ENCODE data around the gene TXNDC9. TPM values are rescaled to one million over a fixed set of nuclear protein-coding genes. Genes with fewer than 3 reads are reported as not detected.
"Not testable (repeated sequence)": the region's sequence is repeated elsewhere in the genome, so short reads cannot be mapped to it uniquely, and the experiment has no call there.

The TXNDC9 gene
- total RNA-seq, 1 experiment from 2014 or later, result 92.3 TPM

GRCh38 chr2:99340669-99341236 lies 4.6 kb upstream of the TXNDC9 start:
- H3K9me3 ChIP-seq, result no peaks in the 10 kb centered on the region
- no peak overlapping the region for H3K4me3 ChIP-seq
- DNase-seq, result no peak
- no peaks in the 10 kb centered on the region for H3K27me3 ChIP-seq
- peaks cover 5% of the 10 kb centered on the region for H3K36me3 ChIP-seq

- no peaks in the 10 kb centered on the region for H3K9me3 ChIP-seq
- DNase-seq, result no peak
- no peaks in the 10 kb centered on the region for H3K27me3 ChIP-seq
- peak overlapping the region; percentile 92 for H3K4me3 ChIP-seq
- peaks cover 13% of the 10 kb centered on the region for H3K36me3 ChIP-seq
Measured at GRCh38 chr2:99338029-99338585, 2.0 kb upstream of the TXNDC9 start.

- DNase-seq, result peak; percentile 95
- Histone ChIP-seq H3K36me3 (peaks cover 19% of the 10 kb centered on the region), H3K4me3 (peak within 1 kb of the TSS; percentile 92), H3K9me3 (no peaks in the 10 kb centered on the region), H3K27me3 (no peaks in the 10 kb centered on the region)
Measured at GRCh38 chr2:99337113-99338028, 1.2 kb upstream of the TXNDC9 start, which contains the start of gene EIF5B. Gene EIF5B (plus strand): TSS chr2:99337389. CDS start chr2:99337555, 166 bp downstream.

- no peak for DNase-seq
- Histone ChIP-seq H3K4me3 (peak overlapping the region; percentile 92), H3K9me3 (no peaks in the 10 kb centered on the region), H3K27me3 (no peaks in the 10 kb centered on the region), H3K36me3 (peaks cover 25% of the 10 kb centered on the region)
Measured at GRCh38 chr2:99336804-99337112, 625 bp upstream of the TXNDC9 start.

- H3K4me3 ChIP-seq, result no peak overlapping the region
- no peak for DNase-seq
- no peaks in the 10 kb centered on the region for H3K27me3 ChIP-seq
- peaks cover 79% of the 10 kb centered on the region for H3K36me3 ChIP-seq
- H3K9me3 ChIP-seq, result no peaks in the 10 kb centered on the region
Measured at GRCh38 chr2:99325384-99325783, 10.7 kb downstream of the TXNDC9 start.

- peaks cover 52% of the 10 kb centered on the region for H3K36me3 ChIP-seq
- H3K4me3 ChIP-seq, H3K27me3 ChIP-seq, H3K9me3 ChIP-seq, DNase-seq: not testable (repeated sequence)
Measured at GRCh38 chr2:99317873-99318200, 18.3 kb downstream of the TXNDC9 start.

GRCh38 chr2:99317161-99317872 lies 18.8 kb downstream of the TXNDC9 start:
- DNase-seq, result no peak
- no peak overlapping the region for H3K4me3 ChIP-seq
- no peaks in the 10 kb centered on the region for H3K9me3 ChIP-seq
- H3K36me3 ChIP-seq, result peaks cover 48% of the 10 kb centered on the region
- no peaks in the 10 kb centered on the region for H3K27me3 ChIP-seq

GRCh38 chr2:99301097-99301496 lies 35.0 kb downstream of the TXNDC9 start, which contains the start of gene LYG1:
Gene LYG1 (minus strand): TSS chr2:99301197. CDS start chr2:99295670, 5,527 bp downstream.
- DNase-seq, H3K36me3 ChIP-seq, H3K27me3 ChIP-seq, H3K4me3 ChIP-seq, H3K9me3 ChIP-seq: not testable (repeated sequence)

- Histone ChIP-seq H3K27me3 (no peaks in the 10 kb centered on the region), H3K36me3 (no peaks in the 10 kb centered on the region), H3K4me3 (no peak overlapping the region), H3K9me3 (no peaks in the 10 kb centered on the region)
- DNase-seq, result no peak
Measured at GRCh38 chr2:99299580-99299979, 36.6 kb downstream of the TXNDC9 start.

- Histone ChIP-seq H3K27me3 (no peaks in the 10 kb centered on the region), H3K4me3 (no peak overlapping the region), H3K9me3 (no peaks in the 10 kb centered on the region), H3K36me3 (no peaks in the 10 kb centered on the region)
- no peak for DNase-seq
Measured at GRCh38 chr2:99297994-99298393, 38.1 kb downstream of the TXNDC9 start.

- H3K27me3 ChIP-seq, result no peaks in the 10 kb centered on the region
Measured at GRCh38 chr2:99285526-99285925, 50.6 kb downstream of the TXNDC9 start.

GRCh38 chr2:99279969-99280695 lies 56.0 kb downstream of the TXNDC9 start:
- H3K27me3 ChIP-seq, result no peaks in the 10 kb centered on the region
- H3K9me3 ChIP-seq, result no peaks in the 10 kb centered on the region
- no peak overlapping the region for H3K4me3 ChIP-seq
- 0 out of 2 replicates have a peak, but pooled peaks cover 2% of the 10 kb centered on the region for H3K36me3 ChIP-seq
- DNase-seq, result no peak

More at GRCh38 chr2:99285526-99285925, 50.6 kb downstream of the TXNDC9 start:
- no peak for DNase-seq
- Histone ChIP-seq H3K9me3 (no peaks in the 10 kb centered on the region), H3K36me3 (0 out of 2 replicates have a peak, but pooled peaks cover 2% of the 10 kb centered on the region), H3K4me3 (no peak overlapping the region)

GRCh38 chr2:99278793-99279291 lies 57.3 kb downstream of the TXNDC9 start:
- Histone ChIP-seq H3K9me3 (no peaks in the 10 kb centered on the region), H3K36me3 (0 out of 2 replicates have a peak, but pooled peaks cover 2% of the 10 kb centered on the region), H3K4me3 (no peak overlapping the region), H3K27me3 (no peaks in the 10 kb centered on the region)
- peak; percentile 54 for DNase-seq

- H3K27me3 ChIP-seq, H3K9me3 ChIP-seq, DNase-seq, H3K4me3 ChIP-seq, H3K36me3 ChIP-seq: not testable (repeated sequence)
Measured at GRCh38 chr2:99278195-99278765, 57.9 kb downstream of the TXNDC9 start.

GRCh38 chr2:99275882-99276281 lies 60.3 kb downstream of the TXNDC9 start:
- H3K27me3 ChIP-seq, result no peaks in the 10 kb centered on the region

More at GRCh38 chr2:99275882-99276281, 60.3 kb downstream of the TXNDC9 start:
- Histone ChIP-seq H3K9me3 (peaks cover 5% of the 10 kb centered on the region; the same call in 1 of the 2 replicates), H3K36me3 (0 out of 2 replicates have a peak, but pooled peaks cover 2% of the 10 kb centered on the region), H3K4me3 (no peak overlapping the region)
- no peak for DNase-seq
